ENCODE measurements around the gene PPP1R2. TPM values are rescaled to one million over a fixed set of nuclear protein-coding genes. Genes with fewer than 3 reads are reported as not detected.

PPP1R2 gene
- total and polyA plus RNA-seq, 9 of the 15 experiments (the other 6 are each of a cell fraction or from before 2014, with no cell fraction given) = 9.4 to 115 (median 40.3) TPM

DNA sequence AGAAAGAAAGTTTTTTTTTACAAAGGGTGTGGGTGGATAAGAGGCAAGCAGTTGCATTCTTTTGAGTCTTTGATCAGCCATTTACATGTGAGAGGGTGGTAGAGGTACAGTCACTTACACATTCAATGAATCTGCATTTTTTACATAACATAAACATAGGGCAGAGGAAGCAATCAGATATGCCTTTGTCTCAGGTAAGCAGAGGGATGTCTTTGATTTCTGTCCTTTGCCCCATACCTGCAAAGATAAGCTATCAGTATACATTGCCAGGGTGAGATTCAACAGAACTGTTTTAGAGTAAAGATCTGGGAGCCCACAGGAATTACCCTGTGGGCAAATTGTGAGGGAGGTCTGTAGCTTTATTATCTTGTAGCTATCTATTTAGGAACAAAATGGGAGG, 5.4 kb upstream of the PPP1R2 start (continued):
- TF ChIP-seq, protein P1, sequence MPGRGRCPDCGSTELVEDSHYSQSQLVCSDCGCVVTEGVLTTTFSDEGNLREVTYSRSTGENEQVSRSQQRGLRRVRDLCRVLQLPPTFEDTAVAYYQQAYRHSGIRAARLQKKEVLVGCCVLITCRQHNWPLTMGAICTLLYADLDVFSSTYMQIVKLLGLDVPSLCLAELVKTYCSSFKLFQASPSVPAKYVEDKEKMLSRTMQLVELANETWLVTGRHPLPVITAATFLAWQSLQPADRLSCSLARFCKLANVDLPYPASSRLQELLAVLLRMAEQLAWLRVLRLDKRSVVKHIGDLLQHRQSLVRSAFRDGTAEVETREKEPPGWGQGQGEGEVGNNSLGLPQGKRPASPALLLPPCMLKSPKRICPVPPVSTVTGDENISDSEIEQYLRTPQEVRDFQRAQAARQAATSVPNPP (IDR thresholded peaks at IDR 0.05; ENCODE audit: borderline replicate concordance, insufficient read depth, insufficient read length) = no peak
- TF ChIP-seq ZNF354B (CRISPR knock-in tag; IDR thresholded peaks at IDR 0.05) (no peak), U2AF2 (optimal IDR thresholded peaks at IDR 0.05; ENCODE audit: low read depth, low read length) (no peak)

DNA sequence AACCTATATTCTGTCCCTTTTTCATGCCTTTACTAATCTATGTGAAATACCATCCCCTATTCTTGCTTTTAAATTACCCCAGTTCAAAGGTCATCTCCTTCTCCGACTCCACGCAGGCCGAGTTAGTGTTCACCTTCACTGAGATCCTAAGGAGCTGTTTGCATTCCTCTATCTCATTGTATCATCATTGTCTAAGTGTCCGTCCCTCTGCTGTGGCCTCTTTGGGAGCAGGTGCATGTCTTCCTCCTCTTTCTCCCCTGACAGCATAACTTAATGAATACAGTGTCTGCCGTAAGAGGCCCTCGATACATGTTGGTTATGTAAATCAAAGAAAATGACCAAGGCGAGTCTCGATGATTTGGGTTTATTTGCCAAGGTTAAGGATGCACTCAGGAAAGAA, 4.9 kb upstream of the PPP1R2 start:
- no peak overlapping the region for H3K27ac ChIP-seq (ENCODE audit: extremely low read depth, low read depth, low read length)
- ChIA-PET CTCF (ENCODE audit: low intra/inter-chr PET ratio) (no interaction called here), POLR2A (no interaction called here)
- H2AFZ ChIP-seq (ENCODE audit: low read depth, low read length) = no peak overlapping the region; the same call in 1 of the 2 replicates
- no peak overlapping the region for H3K9ac ChIP-seq (ENCODE audit: insufficient read depth in 1 of 2, low read depth in 2 of 2, low read length in 2 of 2)
- no peaks in the 10 kb centered on the region for H4K20me1 ChIP-seq (replicated peaks; ENCODE audit: control insufficient read depth, insufficient read depth, low read length)
- no peak overlapping the region for H3K4me3 ChIP-seq
- intact Hi-C loops (cut with micrococcal nuclease) = loop anchor here (10.0 kb wide), 1 partner anchor 167 kb away; no protein-coding TSS in a partner anchor
- H3K9me1 ChIP-seq (ENCODE audit: control insufficient read depth, insufficient read depth, low read length) = no peaks in the 10 kb centered on the region
- peaks cover 1% of the 10 kb centered on the region; the same call in 2 of the 3 replicates for H3K79me2 ChIP-seq (ENCODE audit: control insufficient read depth, insufficient read depth, low read length)
- H3K4me2 ChIP-seq (ENCODE audit: insufficient read depth, low read length) = no peak overlapping the region
- no peaks in the 10 kb centered on the region for H3K36me3 ChIP-seq (ENCODE audit: control insufficient read depth, insufficient read depth, low read length)
- peaks cover 12 to 17% of the 10 kb centered on the region in 2 experiments for H3K4me1 ChIP-seq (replicated peaks in 1 of 2; ENCODE audit: control insufficient read depth in 2 of 2, insufficient read depth in 2 of 2, low read length in 2 of 2)
- H3K27me3 ChIP-seq (ENCODE audit: control insufficient read depth in 2 of 2, insufficient read depth in 2 of 2, low read length in 2 of 2) = peaks cover 2 to 13% of the 10 kb centered on the region in 2 experiments; a peak in 1 of 5 replicates
- DNase-seq (ENCODE audit: extremely low read depth in 1 of 4, low spot score in 3 of 4) (no peak), FAIRE-seq (no peak), ATAC-seq (no peak)
- in situ Hi-C loops (cut with MboI) = no loop called here
- no TSS peak for BruUV-seq (replicated peaks)
- no peak for TF ChIP-seq ZNF79 (CRISPR knock-in tag; IDR thresholded peaks at IDR 0.05; ENCODE audit: low read depth)
- TF ChIP-seq ZNF766 (CRISPR knock-in tag; conservative IDR thresholded peaks at IDR 0.05) = no peak
- TF ChIP-seq POLR2A (conservative IDR thresholded peaks at IDR 0.05) = no peak
- TF ChIP-seq TEAD1 (CRISPR knock-in tag; IDR thresholded peaks at IDR 0.05) = no peak
- no peak for TF ChIP-seq SIN3B (IDR thresholded peaks at IDR 0.05; ENCODE audit: low read depth)
- no peak for TF ChIP-seq TCF3 (CRISPR knock-in tag; IDR thresholded peaks at IDR 0.05)
- TF ChIP-seq NFXL1 (CRISPR knock-in tag; IDR thresholded peaks at IDR 0.05) = no peak
- no peak for TF ChIP-seq MTA2 (IDR thresholded peaks at IDR 0.05; ENCODE audit: low read depth)
- no peak for TF ChIP-seq HMG20B (CRISPR knock-in tag; IDR thresholded peaks at IDR 0.05)
- no peak for TF ChIP-seq MAFF (IDR thresholded peaks at IDR 0.05; ENCODE audit: low read length)
- TF ChIP-seq, protein P2, sequence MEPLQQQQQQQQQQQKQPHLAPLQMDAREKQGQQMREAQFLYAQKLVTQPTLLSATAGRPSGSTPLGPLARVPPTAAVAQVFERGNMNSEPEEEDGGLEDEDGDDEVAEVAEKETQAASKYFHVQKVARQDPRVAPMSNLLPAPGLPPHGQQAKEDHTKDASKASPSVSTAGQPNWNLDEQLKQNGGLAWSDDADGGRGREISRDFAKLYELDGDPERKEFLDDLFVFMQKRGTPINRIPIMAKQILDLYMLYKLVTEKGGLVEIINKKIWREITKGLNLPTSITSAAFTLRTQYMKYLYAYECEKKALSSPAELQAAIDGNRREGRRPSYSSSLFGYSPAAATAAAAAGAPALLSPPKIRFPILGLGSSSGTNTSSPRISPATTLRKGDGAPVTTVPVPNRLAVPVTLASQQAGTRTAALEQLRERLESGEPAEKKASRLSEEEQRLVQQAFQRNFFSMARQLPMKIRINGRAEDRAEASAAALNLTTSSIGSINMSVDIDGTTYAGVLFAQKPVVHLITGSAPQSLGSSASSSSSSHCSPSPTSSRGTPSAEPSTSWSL (CRISPR knock-in tag; IDR thresholded peaks at IDR 0.05; ENCODE audit: borderline replicate concordance) = no peak
- TF ChIP-seq STAT5B (CRISPR knock-in tag; IDR thresholded peaks at IDR 0.05) = no peak
- H3K9me3 ChIP-seq (replicated peaks; ENCODE audit: control insufficient read depth, insufficient read depth, low read depth, low read length) = no peaks in the 10 kb centered on the region
- WGBS (ENCODE audit: insufficient coverage, low coverage, missing lambda C conversion rate) = 40% methylated on average over 8 of the region's 8 CpGs

Data from K562 (cell line).